HCT116 (cell line): ENCODE results near the gene PDE6G. TPM values are rescaled to one million over a fixed set of nuclear protein-coding genes. Genes with fewer than 3 reads are reported as not detected.

Source experiments
- ATAC-seq: fragments of 200-7000 bp; cut with Tn5 transposase; 2 replicates; pipeline ENCODE4 v1.9.1; 2020; ENCODE audit warnings: mild to moderate bottlenecking, moderate library complexity
- BruUV-seq: library from RNA; stranded (reverse); fragments of 400-500 nt; replicated peaks from 2 replicates; lab custom pipeline; 2021; lab: Mats Ljungman, UMichigan
- CTCF ChIA-PET: fragments of 300-600 bp; sonication (Branson Sonifier 250); formaldehyde crosslinking; loops from one replicate; lab custom pipeline; 2021; ENCODE audit warnings: antibody characterized with exemption; lab: Charles Lee
- POLR2A ChIA-PET: fragments of 300-600, 350-600 bp; sonication (Branson Sonifier 250); formaldehyde crosslinking; loops from one replicate; lab custom pipeline; 2021; ENCODE audit warnings: antibody characterized with exemption; lab: Charles Lee
- RAD21 ChIA-PET, 2 experiments: fragments of 300-600 bp; sonication (Branson Sonifier 250); formaldehyde crosslinking; loops; one replicate each; lab custom pipeline; 2023; ENCODE audit warnings: low total read pairs in 2 of 2; ENCODE audit not compliant: uncharacterized antibody in 2 of 2, unreplicated experiment in 2 of 2, low non-redundant PET in 1 of 2; lab: Charles Lee
- DNase-seq: peaks from one replicate; pipeline ENCODE4 v3.0.0-alpha.2; 2010; ENCODE audit warnings: low read depth, low spot score
- H2AFZ ChIP-seq: fragments of 200-600 bp; shearing (Covaris generic), sonication (generic); 2 replicates; pipeline ENCODE4 v1.6.1; 2017; ENCODE audit warnings: low read depth, mixed run types, mixed read lengths, antibody characterized with exemption, low read length; ENCODE audit not compliant: poor library complexity, severe bottlenecking
- H3K27ac ChIP-seq: 2 replicates; pipeline ENCODE4 v1.5.1; 2012; ENCODE audit warnings: low read depth, low read length
- H3K27me3 ChIP-seq: fragments of 200-600 bp; sonication (generic); 2 replicates; pipeline ENCODE4 v1.6.1; 2016; ENCODE audit warnings: mixed run types, low read length, mixed read lengths; ENCODE audit not compliant: insufficient read depth
- H3K36me3 ChIP-seq, 2 experiments: fragments of 200-500 bp in 1 of 2; fragments of 200-600 bp in 1 of 2; sonication (Bioruptor generic) in 1 of 2; sonication (generic) in 1 of 2; 2 replicates each; pipeline versions ENCODE4 v1.5.1 to v1.6.1; 2014 to 2016; ENCODE audit warnings: low read length in 2 of 2, inconsistent platforms in 1 of 2, mixed read lengths in 1 of 2, mixed run types in 1 of 2; ENCODE audit not compliant: insufficient read depth in 2 of 2, control insufficient read depth in 1 of 2
- H3K4me1 ChIP-seq, 2 experiments: fragments of 200-600 bp in 1 of 2; sonication (generic) in 1 of 2; 2 replicates each; pipeline versions ENCODE4 v1.5.1 to v1.6.1; 2012 to 2017; ENCODE audit warnings: low read length in 2 of 2, inconsistent platforms in 1 of 2, mild to moderate bottlenecking in 1 of 2, mixed read lengths in 1 of 2, mixed run types in 1 of 2, moderate library complexity in 1 of 2; ENCODE audit not compliant: insufficient read depth in 2 of 2, control insufficient read depth in 1 of 2
- H3K4me2 ChIP-seq: fragments of 200-600 bp; sonication (generic); 2 replicates; pipeline ENCODE4 v1.6.1; 2017; ENCODE audit warnings: mixed run types, low read length, mixed read lengths
- H3K4me3 ChIP-seq, 2 experiments: fragments of 200-600 bp in 1 of 2; sonication (generic) in 1 of 2; replicated peaks in 1 of 2; 2 replicates each; pipeline ENCODE4 v1.5.1; 2011 to 2016; ENCODE audit warnings: low read length in 2 of 2, control low read depth in 1 of 2, low read depth in 1 of 2, mild to moderate bottlenecking in 1 of 2, mixed read lengths in 1 of 2, mixed run types in 1 of 2
- H3K79me2 ChIP-seq: fragments of 200-600 bp; sonication (generic); 2 replicates; pipeline ENCODE4 v1.6.1; 2017; ENCODE audit warnings: mild to moderate bottlenecking, mixed run types, low read length, moderate library complexity, mixed read lengths; ENCODE audit not compliant: insufficient read depth
- H3K9ac ChIP-seq: fragments of 200-600 bp; sonication (generic); 2 replicates; pipeline ENCODE4 v1.6.1; 2016; ENCODE audit warnings: low read length, mixed read lengths
- H3K9me2 ChIP-seq: fragments of 200-600 bp; sonication (generic), shearing (Covaris generic); 2 replicates; pipeline ENCODE4 v1.6.1; 2017; ENCODE audit warnings: mixed run types, mild to moderate bottlenecking, moderate library complexity; ENCODE audit not compliant: insufficient read depth
- H3K9me3 ChIP-seq, 2 experiments: fragments of 200-500 bp in 1 of 2; fragments of 200-600 bp in 1 of 2; sonication (Bioruptor generic) in 1 of 2; sonication (generic) in 1 of 2; 2 replicates each; pipeline ENCODE4 v1.6.1; 2014 to 2017; ENCODE audit warnings: low read length in 2 of 2, mixed read lengths in 2 of 2, inconsistent platforms in 1 of 2, low read depth in 1 of 2, mild to moderate bottlenecking in 1 of 2, mixed run types in 1 of 2, moderate library complexity in 1 of 2; ENCODE audit not compliant: control insufficient read depth in 1 of 2, insufficient read depth in 1 of 2
- H4K20me1 ChIP-seq: fragments of 200-600 bp; sonication (generic), shearing (Covaris generic); 2 replicates; pipeline ENCODE4 v1.6.1; 2017; ENCODE audit warnings: mixed run types, mild to moderate bottlenecking, moderate library complexity; ENCODE audit not compliant: insufficient read depth
- ATF3 ChIP-seq: IDR thresholded peaks from 2 replicates; pipeline ENCODE4 v1.6.1; 2012
- CBX3 ChIP-seq: IDR thresholded peaks from 2 replicates; pipeline ENCODE4 v1.6.1; 2012; ENCODE audit warnings: low read depth
- CEBPB ChIP-seq: IDR thresholded peaks from 2 replicates; pipeline ENCODE4 v1.6.1; 2012; ENCODE audit warnings: low read depth
- CTCF ChIP-seq, 3 experiments: fragments of 200-600 bp in 1 of 3; sonication (generic) in 1 of 3; IDR thresholded peaks in 2 of 3; conservative IDR thresholded peaks in 1 of 3; 2 replicates each; pipeline ENCODE4 v1.5.1; 2012 to 2017; ENCODE audit warnings: low read depth in 2 of 3, low read length in 2 of 3, antibody characterized with exemption in 1 of 3, borderline replicate concordance in 1 of 3, control low read depth in 1 of 3, mild to moderate bottlenecking in 1 of 3, mixed read lengths in 1 of 3, mixed run types in 1 of 3, moderate library complexity in 1 of 3; ENCODE audit not compliant: insufficient read depth in 1 of 3
- EGR1 ChIP-seq: IDR thresholded peaks from 2 replicates; pipeline ENCODE4 v1.6.1; 2012; ENCODE audit warnings: low read depth
- ELF1 ChIP-seq: IDR thresholded peaks from 2 replicates; pipeline ENCODE4 v1.6.1; 2012; ENCODE audit warnings: low read depth, borderline replicate concordance
- EZH2 ChIP-seq: fragments of 200-600 bp; sonication (generic); IDR thresholded peaks from 2 replicates; pipeline ENCODE4 v1.6.1; 2017; ENCODE audit warnings: antibody characterized with exemption, mixed run types
- EZH2phosphoT487 ChIP-seq: fragments of 200-600 bp; IDR thresholded peaks from 2 replicates; pipeline ENCODE4 v1.6.1; 2018; ENCODE audit warnings: antibody characterized with exemption, borderline replicate concordance
- FOSL1 ChIP-seq: IDR thresholded peaks from 2 replicates; pipeline ENCODE4 v1.6.1; 2012; ENCODE audit warnings: low read depth
- JUND ChIP-seq: IDR thresholded peaks from 2 replicates; pipeline ENCODE4 v1.6.1; 2012
- MAX ChIP-seq: IDR thresholded peaks from 2 replicates; pipeline ENCODE4 v1.6.1; 2012
- POLR2A ChIP-seq: IDR thresholded peaks from 2 replicates; pipeline ENCODE4 v1.7.0; 2011; ENCODE audit warnings: borderline replicate concordance; ENCODE audit not compliant: insufficient read depth, insufficient read length; ENCODE audit errors: extremely low read depth
- RAD21 ChIP-seq: IDR thresholded peaks from 2 replicates; pipeline ENCODE4 v1.6.1; 2012; ENCODE audit warnings: low read depth, mild to moderate bottlenecking
- REST ChIP-seq: IDR thresholded peaks from 2 replicates; pipeline ENCODE4 v1.6.1; 2012; ENCODE audit warnings: low read depth
- SIN3A ChIP-seq: IDR thresholded peaks from 2 replicates; pipeline ENCODE4 v1.6.1; 2012; ENCODE audit warnings: low read depth
- SP1 ChIP-seq: IDR thresholded peaks from 2 replicates; pipeline ENCODE4 v1.6.1; 2012; ENCODE audit warnings: low read depth
- SRF ChIP-seq: IDR thresholded peaks from 2 replicates; pipeline ENCODE4 v1.6.1; 2012; ENCODE audit warnings: low read depth
- YY1 ChIP-seq: IDR thresholded peaks from 2 replicates; pipeline ENCODE4 v1.6.1; 2011; ENCODE audit warnings: low read length, low read depth, moderate library complexity, mild to moderate bottlenecking; ENCODE audit not compliant: insufficient replicate concordance; ENCODE audit errors: extremely low read depth
- ZFX ChIP-seq: fragments of 450-650 bp; IDR thresholded peaks from 2 replicates; pipeline ENCODE4 v1.6.1; 2017
- ZNF274 ChIP-seq: fragments of 200-500 bp; sonication (Bioruptor generic); IDR thresholded peaks from 2 replicates; pipeline ENCODE4 v1.6.1; 2014; ENCODE audit warnings: mild to moderate bottlenecking, low read depth, low read length, inconsistent platforms
- intact Hi-C: fragments of 100-400 bp; cut with micrococcal nuclease; formaldehyde crosslinking; loops from 2 replicates; pipeline ENCODE4 v1.10.0; 2022
- total RNA-seq: library from RNA; stranded (reverse); gene quantifications from one replicate; pipeline ENCODE4 v1.2.1, GENCODE V29; 2021; ENCODE audit not compliant: unreplicated experiment

Gene PDE6G
- total RNA-seq, 1 experiment from 2014 or later: not detected

GRCh38 chr17:81660441-81660840, 4.1 kb upstream of the PDE6G start (continued):
- TF ChIP-seq MAX (no peak), JUND (no peak), SIN3A (no peak), EGR1 (no peak), CBX3 (no peak), CTCF (IDR thresholded peaks at IDR 0.05 in 2 of 3, conservative IDR thresholded peaks at IDR 0.05 in 1 of 3; ENCODE audit: borderline replicate concordance in 1 of 3, insufficient read depth in 1 of 3, low read depth in 2 of 3, low read length in 2 of 3) (no peak), ELF1 (no peak), YY1 (no peak), CEBPB (no peak), SRF (no peak), ATF3 (no peak)

- ChIA-PET CTCF (interaction anchor here (0.7 kb wide), 1 partner anchor 17 kb away, joined by 3 read pairs; no protein-coding TSS in a partner anchor), POLR2A (no interaction called here), RAD21 (no interaction called here)
- no peak overlapping the region for H3K9ac ChIP-seq
- H3K79me2 ChIP-seq: no peaks in the 10 kb centered on the region
- no peak for DNase-seq
- intact Hi-C loops: no loop called here
- H3K9me2 ChIP-seq: no peaks in the 10 kb centered on the region
- H2AFZ ChIP-seq: no peak overlapping the region
- no peaks in the 10 kb centered on the region for H3K36me3 ChIP-seq
- peaks cover 14 to 16% of the 10 kb centered on the region in 2 experiments for H3K4me1 ChIP-seq
- no peaks in the 10 kb centered on the region for H3K27me3 ChIP-seq
- H3K4me3 ChIP-seq: no peak overlapping the region
- no peak overlapping the region for H3K27ac ChIP-seq
- H3K9me3 ChIP-seq: no peaks in the 10 kb centered on the region
- no peak for ATAC-seq
- no peaks in the 10 kb centered on the region for H4K20me1 ChIP-seq
- H3K4me2 ChIP-seq: no peak overlapping the region
- no TSS peak for BruUV-seq
- TF ChIP-seq EZH2phosphoT487 (no peak), JUND (no peak), ATF3 (no peak), REST (no peak), CEBPB (no peak), SRF (no peak), RAD21 (no peak), POLR2A (no peak), ZNF274 (no peak), FOSL1 (no peak), SP1 (no peak), EGR1 (no peak), SIN3A (no peak), EZH2 (no peak), ELF1 (no peak), ZFX (no peak)
These were observed 2.7 kb upstream of the PDE6G start for GRCh38 chr17:81659038-81659437.
